SK-N-MC (cell line): ENCODE data around the gene CA10.

Experiments
- EZH2 ChIP-seq: fragments of 200-600 bp; sonication (generic); IDR thresholded peaks from one replicate; pipeline ENCODE4 v1.6.1; 2017; ENCODE audit warnings: antibody characterized with exemption
- FOXP2 ChIP-seq: optimal IDR thresholded peaks from 2 replicates; pipeline ENCODE3; 2011; ENCODE audit warnings: mild to moderate bottlenecking, moderate library complexity; ENCODE audit not compliant: insufficient read depth; ENCODE audit errors: extremely low read length, control extremely low read depth
- POLR2AphosphoS5 ChIP-seq: IDR thresholded peaks from 2 replicates; pipeline ENCODE4 v1.6.1; 2012; ENCODE audit warnings: mild to moderate bottlenecking, low read depth, low read length, borderline replicate concordance

- TF ChIP-seq POLR2AphosphoS5 (no peak), EZH2 (no peak), FOXP2 (no peak)
Measured at GRCh38 chr17:51853857-51854256, 304.7 kb downstream of the CA10 start.
